ENCODE results near the gene TBL1XR1. TPM values are rescaled to one million over a fixed set of nuclear protein-coding genes. Genes with fewer than 3 reads are reported as not detected.
"Not testable (repeated sequence)": the region's sequence is repeated elsewhere in the genome, so short reads cannot be mapped to it uniquely, and the experiment has no call there.

Gene TBL1XR1
- total RNA-seq, 2 donors from 2014 or later: 118 to 125 TPM

GRCh38 chr3:177013681-177014280 is 183.5 kb downstream of the TBL1XR1 start:
- intact Hi-C loops (cut with DNase I): no loop called here
- ATAC-seq: no peak
- no peak for DNase-seq

- ATAC-seq: no peak
- no peak for DNase-seq
- intact Hi-C loops (cut with DNase I): no loop called here
These were observed 191.4 kb downstream of the TBL1XR1 start for GRCh38 chr3:177005718-177006405.

- ATAC-seq; intact Hi-C loops (cut with DNase I); DNase-seq: not testable (repeated sequence)
These were observed 197.1 kb downstream of the TBL1XR1 start for GRCh38 chr3:177000159-177000558.

GRCh38 chr3:176995946-176996345 is 201.3 kb downstream of the TBL1XR1 start:
- ATAC-seq: no peak
- DNase-seq: no peak
- intact Hi-C loops (cut with DNase I): no loop called here

- intact Hi-C loops (cut with DNase I): no loop called here
- no peak for ATAC-seq
These were observed 202.1 kb downstream of the TBL1XR1 start for GRCh38 chr3:176994891-176995781.

GRCh38 chr3:176994393-176994792 is 202.9 kb downstream of the TBL1XR1 start:
- DNase-seq (no peak), ATAC-seq (no peak)
- intact Hi-C loops (cut with DNase I): no loop called here

More at GRCh38 chr3:176994891-176995781, 202.1 kb downstream of the TBL1XR1 start:
- no peak for DNase-seq

- ATAC-seq (no peak), DNase-seq (no peak)
- intact Hi-C loops (cut with DNase I): no loop called here
These were observed 204.3 kb downstream of the TBL1XR1 start for GRCh38 chr3:176992978-176993377.

- ATAC-seq (no peak), DNase-seq (no peak)
- intact Hi-C loops (cut with DNase I): no loop called here
These were observed 204.7 kb downstream of the TBL1XR1 start for GRCh38 chr3:176992565-176992964.

- no peak for DNase-seq
- no peak for ATAC-seq
- intact Hi-C loops (cut with DNase I): no loop called here
These were observed 208.5 kb downstream of the TBL1XR1 start for GRCh38 chr3:176988795-176989194.

- intact Hi-C loops (cut with DNase I): no loop called here
- ATAC-seq: no peak
- no peak for DNase-seq
These were observed 209.2 kb downstream of the TBL1XR1 start for GRCh38 chr3:176987901-176988650.

GRCh38 chr3:176978441-176978840 is 218.8 kb downstream of the TBL1XR1 start:
- no peak for DNase-seq
- intact Hi-C loops (cut with DNase I): no loop called here
- ATAC-seq: no peak

GRCh38 chr3:176977331-176977730 is 220.0 kb downstream of the TBL1XR1 start:
- intact Hi-C loops (cut with DNase I): no loop called here
- DNase-seq (no peak), ATAC-seq (no peak)

- intact Hi-C loops (cut with DNase I): no loop called here
- no peak for ATAC-seq
These were observed 220.7 kb downstream of the TBL1XR1 start for GRCh38 chr3:176976586-176976985.

GRCh38 chr3:176974279-176974678 is 223.0 kb downstream of the TBL1XR1 start:
- DNase-seq: no peak
- no peak for ATAC-seq

More at GRCh38 chr3:176976586-176976985, 220.7 kb downstream of the TBL1XR1 start:
- no peak for DNase-seq

GRCh38 chr3:176971613-176972174 is 225.6 kb downstream of the TBL1XR1 start:
- intact Hi-C loops (cut with DNase I): no loop called here
- DNase-seq (no peak), ATAC-seq (no peak)

More at GRCh38 chr3:176974279-176974678, 223.0 kb downstream of the TBL1XR1 start:
- intact Hi-C loops (cut with DNase I): no loop called here

- no peak for DNase-seq
- no peak for ATAC-seq
- intact Hi-C loops (cut with DNase I): no loop called here
These were observed 226.5 kb downstream of the TBL1XR1 start for GRCh38 chr3:176970770-176971169.

- no peak for ATAC-seq
- DNase-seq: no peak
- intact Hi-C loops (cut with DNase I): no loop called here
These were observed 227.8 kb downstream of the TBL1XR1 start for GRCh38 chr3:176969506-176969905.

All from left cardiac atrium (tissue), 4 donors.